Measurements from ENCODE around the gene LRRC55.

Gene LRRC55, protein sequence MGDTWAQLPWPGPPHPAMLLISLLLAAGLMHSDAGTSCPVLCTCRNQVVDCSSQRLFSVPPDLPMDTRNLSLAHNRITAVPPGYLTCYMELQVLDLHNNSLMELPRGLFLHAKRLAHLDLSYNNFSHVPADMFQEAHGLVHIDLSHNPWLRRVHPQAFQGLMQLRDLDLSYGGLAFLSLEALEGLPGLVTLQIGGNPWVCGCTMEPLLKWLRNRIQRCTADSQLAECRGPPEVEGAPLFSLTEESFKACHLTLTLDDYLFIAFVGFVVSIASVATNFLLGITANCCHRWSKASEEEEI

DNA sequence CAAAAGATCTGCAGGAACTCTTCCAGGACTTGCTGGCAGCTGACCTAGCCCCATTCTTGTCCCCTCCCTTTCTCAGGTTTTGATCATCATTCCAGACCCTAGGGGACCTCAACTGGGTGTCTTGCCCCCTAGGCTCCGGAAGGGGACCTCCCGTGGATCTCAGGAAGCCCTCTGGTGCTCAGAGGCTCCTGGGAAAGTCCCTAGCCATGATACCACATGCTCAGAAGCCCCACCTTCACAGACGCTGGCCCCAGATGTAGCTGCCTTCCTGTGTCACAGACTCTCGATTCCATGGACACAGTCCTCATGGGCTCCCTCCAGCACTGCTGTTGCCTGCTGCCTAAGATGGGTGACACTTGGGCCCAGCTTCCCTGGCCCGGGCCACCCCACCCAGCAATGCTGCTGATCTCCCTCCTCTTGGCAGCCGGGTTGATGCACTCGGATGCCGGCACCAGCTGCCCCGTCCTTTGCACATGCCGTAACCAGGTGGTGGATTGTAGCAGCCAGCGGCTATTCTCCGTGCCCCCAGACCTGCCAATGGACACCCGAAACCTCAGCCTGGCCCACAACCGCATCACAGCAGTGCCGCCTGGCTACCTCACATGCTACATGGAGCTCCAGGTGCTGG, at the start of gene LRRC55:
Gene LRRC55 (plus strand): TSS at position 276 of the 628 bp plus-strand sequence. CDS start 70 bp downstream, at position 346.
- DNase-seq: no peak

DNA sequence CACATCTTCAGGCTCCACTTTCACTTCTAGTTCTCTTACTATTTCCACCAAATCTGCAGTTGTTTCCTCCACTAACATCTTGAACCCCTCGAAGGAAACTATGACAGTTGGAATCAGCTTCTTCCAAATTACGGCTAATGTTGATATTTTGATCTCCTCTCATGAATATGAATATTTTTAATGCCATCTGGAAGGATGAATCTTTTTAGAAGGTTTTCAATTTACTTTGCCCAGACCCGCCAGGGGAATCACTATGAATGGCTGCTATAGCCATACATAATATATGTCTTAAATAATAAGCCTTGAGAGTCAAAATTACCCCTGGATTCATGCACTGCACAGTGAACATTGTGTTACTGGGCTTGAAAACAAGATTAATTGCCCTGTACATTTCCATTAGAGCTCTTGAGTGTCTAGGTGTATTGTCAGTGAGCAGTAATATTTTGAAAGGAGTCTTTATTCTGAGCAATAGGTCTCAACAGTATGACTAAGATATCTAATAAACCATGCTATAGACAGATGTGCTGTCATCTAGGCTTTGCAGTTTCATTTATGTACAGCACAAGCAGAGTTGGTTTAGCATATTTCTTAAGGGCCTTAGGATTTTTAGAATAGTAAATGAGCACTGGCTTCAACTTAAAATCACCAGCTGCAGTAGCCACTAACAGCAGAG, 48.3 kb upstream of the LRRC55 start:
- DNase-seq: no peak

DNA sequence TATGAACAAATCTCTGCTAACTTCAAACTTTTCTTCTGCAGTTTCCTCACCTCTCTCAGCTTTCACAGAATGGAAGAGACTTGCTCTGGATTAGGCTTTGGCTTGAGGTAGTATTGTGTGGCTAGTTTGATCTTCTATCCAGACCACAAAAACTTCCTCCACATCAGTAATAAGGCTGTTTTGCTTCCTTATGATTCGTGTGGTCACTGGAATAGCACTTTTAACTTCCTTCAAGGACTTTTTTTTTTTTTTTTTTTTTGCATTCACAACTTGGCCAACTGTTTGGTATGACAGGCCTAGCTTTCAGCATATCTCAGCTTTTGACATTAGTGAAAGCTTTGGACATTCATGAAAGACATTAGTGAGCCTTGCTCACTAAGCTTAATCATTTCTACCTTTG, 47.5 kb upstream of the LRRC55 start:
- DNase-seq: no peak

DNA sequence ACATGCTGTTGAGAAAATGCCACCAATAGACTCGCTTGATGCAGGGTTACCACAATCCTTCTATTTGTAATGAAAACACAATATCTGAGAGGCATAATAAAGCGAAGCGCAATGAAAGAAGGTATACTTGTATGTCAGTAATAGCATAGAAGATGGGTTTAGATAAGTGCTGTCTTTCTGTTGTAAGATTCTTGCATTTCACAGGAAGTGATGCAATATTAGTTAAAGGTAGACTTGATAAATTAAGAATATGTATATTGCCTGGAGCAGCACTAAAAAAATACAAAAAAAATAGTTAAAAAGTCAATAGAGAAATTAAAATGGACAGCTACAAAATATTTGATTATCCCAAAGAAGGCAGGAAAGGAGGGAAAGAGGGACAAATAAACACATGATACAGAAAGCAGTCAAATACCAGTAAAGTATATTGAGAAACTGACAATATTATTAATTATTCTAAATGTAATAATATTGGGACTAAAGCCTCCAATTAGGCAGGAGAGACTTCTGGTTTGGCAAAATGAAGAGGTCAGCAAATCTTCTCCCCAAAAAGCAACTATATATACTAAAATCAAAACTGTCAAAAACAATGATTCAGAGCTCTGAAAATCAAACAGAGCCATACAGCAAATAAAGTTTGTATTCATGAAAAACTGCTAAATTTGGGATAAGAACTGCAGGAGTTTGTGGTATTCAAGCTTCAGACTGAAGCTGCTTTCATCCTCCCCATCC, 46.6 kb upstream of the LRRC55 start:
- no peak for DNase-seq

DNA sequence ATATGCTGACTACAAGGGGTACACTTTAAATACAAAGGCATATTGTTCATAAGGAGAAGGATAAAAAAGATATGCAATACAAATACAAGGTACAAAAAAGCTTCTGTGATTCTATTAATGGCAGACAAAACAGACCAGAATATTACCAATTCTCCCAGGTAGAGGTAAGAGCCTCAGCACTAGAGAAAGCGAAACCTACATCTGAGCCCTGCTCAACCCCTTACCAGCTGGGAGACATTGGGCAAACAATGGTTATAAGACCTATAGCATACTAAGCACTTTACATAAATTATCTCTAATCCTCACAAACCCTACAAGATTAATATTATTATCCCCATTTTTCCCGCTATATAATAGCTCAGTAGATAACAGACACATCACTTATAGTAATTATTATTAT, 41.2 kb upstream of the LRRC55 start:
- DNase-seq: no peak

DNA sequence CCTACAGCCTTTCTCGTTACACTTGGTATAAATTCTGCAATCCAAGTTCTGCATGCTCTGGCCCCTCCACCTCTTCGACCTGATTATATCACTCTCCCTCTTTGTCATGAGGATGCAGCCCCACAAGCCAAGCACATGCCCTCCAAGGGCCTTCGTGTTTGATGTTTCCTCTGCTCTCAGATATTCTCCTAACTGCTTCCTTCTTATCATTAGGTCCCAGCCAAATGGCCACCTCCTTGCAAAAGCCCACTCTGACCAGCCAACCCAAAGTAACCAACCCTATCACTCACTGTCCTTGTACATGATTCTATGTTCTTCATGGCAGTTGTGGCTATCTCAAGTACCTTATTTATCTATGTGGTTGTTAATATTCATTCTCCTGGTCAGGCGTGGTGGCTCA, 38.3 kb upstream of the LRRC55 start:
- no peak for DNase-seq

DNA sequence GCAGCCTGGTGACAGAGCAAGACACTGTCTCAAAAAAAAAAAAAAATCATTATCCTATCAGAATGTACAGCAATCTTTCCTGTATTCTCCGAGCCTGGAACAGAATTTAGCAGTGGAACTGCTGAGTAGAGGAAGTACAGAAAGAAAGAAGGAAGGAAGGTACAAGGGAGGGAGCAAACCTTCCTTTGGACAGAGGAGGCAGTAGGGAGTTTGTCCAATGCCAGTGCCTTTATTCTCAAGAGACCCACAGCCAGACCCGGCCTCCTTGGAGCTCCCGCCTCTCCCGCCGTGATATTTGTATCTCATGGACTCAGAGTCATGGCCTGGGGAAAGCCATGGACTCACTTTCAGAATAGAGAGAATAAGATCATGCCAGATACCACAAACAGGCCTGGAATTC, 37.7 kb upstream of the LRRC55 start:
- DNase-seq: no peak

DNA sequence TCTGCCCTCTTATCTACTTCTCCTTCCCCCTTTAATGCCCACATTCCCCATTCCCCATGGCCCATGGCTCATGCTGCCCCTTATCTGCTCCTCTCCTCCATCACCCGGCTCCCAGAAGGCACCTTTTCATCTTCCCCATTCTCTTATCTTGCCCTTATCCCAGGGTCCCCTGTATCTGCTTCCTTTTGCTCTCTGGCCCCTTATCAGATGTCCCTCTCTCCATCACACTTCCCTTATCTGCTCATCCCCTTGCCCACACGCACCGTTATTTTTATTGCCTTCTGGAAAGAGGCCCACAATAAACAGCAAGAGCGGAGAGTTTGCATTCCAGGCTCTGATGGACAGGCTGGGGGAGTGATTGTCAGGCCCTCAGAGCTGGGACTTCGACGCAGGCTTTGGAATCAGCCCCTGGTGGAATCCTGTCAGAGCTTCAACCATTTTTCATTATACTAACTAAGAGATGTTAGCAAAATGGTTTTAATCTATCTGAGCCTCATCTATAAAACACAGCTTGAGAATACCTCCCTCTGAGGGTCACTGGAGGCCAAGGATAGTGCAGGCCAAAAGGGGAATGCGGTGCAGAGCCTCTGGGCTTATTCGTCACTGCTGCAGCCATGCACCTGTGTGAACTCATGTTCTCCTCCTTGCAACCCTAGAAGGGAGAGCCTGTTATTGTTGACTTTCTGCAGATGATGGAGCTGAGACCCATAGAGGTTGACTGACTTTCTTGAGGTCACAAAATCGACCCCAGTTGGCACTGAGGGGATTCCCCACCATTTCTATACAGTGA, 37.0 kb upstream of the LRRC55 start:
- DNase-seq: no peak

DNA sequence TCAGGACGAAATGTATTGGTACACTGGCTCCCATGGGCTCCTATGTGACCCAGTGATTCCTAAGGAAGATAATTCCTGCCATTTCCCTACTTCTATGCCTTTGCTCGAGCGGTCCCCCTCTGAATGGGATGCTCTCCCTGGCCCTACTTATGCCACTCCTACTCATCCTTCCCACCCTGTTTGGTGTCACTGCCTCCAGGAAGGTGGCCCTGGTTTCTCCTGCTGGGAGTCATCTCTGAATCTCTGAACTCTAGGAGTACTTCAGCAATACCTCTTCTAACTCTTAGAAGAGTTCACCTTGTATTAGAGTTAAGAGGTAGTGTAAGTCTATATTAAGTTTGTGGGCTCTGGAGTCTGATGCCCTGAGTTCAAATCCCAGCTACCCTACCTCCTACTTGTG, 35.5 kb upstream of the LRRC55 start:
- no peak for DNase-seq

DNA sequence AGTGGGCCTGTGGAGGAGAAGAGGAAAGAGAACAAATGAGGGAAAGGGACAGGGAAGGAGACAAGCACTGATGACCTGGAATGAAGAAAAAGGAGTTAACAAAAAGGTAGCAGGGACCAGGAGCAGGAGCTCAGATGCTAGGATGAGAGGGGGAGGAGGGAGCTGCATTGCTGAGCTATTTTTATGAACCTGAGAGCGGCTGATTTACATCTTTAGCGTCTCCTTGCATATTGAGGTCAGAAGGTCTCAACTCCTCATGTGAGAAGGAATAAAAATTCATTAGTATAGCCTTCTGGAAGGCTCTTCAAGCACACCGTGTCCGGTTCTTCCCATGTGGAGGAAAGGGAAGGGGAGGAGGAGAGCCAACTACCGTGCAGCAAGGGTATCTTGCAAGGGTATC, 33.1 kb upstream of the LRRC55 start:
- DNase-seq: no peak

DNA sequence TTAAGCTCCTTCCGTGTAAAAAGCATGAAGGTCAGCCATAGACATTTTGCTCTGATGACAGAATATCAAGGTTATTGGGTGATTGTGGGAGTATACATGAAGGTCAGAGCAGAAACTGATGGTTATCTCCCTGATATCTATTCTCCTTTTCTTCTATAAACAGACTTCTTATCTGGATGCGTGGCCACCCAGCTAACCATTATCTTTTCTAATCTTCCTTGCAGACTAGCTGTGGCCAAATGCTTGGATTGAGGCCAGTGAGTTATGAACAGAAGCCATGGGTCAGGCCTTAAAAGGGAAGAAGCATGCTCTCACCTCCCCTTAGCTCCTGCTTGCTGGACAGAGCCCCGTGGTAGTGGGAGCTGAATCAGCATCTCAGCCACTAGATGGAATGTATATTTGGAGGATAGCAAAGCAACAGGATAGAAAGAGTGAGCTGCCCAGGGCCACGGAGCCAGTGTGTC, 31.3 kb upstream of the LRRC55 start:
- DNase-seq: no peak

DNA sequence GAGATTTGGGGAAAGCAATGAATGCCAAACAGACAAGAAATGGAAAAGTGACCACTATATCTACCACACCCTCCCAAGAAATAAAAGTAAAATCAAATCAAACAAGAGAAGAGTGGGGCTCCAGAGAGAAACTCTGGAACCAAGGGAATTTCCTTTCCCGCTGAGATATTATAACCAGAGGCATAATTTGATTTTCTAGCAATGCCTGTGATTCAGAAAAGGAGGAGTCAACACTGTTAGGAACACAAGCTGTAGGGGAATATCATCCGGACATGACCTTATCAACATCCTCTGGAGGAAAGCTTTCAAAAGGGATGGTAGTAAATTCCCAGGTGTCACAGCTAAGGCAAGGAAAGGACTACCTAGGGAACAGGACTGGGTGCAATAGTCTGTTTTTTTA, 29.6 kb upstream of the LRRC55 start:
- DNase-seq: no peak

DNA sequence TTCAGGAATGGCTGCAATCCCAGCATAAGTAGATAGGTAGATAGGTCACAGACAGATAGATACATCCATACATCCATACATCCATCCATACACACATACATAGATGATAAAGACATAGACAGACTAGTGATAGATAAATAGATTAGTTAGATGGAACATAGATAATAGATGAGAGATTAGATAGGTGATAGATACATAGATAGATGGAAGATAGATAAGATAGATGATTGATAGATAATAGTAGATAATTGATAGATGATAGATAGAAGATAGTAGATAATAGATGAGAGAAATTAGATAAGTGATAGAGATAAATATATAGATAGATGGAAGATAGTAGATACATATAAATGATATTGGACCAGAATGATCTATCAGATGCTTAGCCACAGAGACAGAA, 28.3 kb upstream of the LRRC55 start:
- DNase-seq: no peak

DNA sequence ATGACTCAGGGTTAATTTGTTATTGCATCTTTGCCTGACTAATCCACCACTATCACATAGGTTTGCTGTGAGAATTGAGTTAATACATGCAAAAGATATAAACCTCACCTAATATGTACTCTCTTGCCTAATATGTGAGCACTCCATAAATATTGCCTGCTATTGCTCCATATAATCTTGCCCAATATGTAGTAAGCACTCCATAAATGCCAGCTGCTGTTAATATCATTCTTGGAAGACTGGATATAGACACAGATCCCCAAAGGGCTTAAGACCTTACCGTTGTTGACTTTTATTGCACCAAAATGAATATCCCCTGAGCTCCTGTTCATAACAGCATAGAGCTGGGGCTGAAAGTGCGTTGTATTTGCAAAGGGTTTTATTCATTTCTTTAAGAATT, 27.0 kb upstream of the LRRC55 start:
- DNase-seq: no peak

DNA sequence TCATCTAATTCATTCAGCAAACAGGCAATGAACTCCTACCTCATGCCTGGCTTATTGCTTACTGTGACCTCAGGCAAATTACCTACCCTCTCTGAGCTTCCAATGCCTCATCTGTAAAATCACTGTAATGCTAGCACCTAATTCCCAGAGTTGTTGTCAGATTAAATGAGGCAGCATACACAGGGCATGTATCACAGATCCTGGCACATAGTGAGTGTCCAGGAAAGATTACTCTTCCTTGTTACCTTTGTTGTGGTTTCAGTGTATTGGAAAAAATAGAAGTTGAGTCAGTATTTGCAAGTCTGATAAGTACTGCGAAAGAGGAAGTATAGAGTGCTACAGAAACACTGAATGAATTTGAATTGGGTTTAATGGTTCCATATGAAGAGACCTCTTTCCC, 26.4 kb upstream of the LRRC55 start:
- DNase-seq: no peak

DNA sequence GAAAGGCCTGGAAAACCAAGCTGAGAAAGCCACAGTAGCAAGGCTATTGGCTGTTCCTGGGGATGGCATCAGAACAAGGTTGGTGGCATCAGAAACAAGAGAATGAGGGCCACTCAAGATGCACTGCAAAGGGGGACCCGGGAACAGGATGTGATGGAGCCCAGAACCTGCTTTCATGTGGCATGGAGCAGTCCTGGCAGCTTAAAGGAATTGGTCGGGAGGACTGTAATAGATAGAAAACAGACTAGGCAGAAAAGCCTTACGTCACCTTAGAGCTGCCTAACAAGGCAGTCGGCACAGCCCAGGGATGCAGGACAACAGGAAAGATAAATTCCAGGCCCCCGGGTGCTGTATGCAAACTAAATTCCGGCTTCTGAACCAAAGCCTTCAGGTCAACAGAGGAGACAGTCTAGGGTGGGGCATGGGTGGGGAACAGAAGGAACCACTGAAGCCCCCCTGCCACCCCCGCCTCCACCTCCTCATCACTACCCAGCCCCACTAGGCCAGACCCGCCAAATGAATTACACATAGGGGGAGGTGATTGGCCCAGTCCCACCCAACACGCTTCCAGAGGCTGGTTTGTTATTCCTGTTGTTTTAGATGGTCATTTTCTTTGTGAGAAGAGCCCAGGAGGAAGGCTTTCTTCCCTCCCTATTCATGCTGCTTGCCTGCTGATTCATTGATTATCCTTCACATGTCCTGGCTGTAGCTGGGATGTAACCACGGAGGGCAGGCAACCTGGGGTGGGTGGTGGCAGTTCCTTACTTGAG, 25.7 kb upstream of the LRRC55 start:
- no peak for DNase-seq

DNA sequence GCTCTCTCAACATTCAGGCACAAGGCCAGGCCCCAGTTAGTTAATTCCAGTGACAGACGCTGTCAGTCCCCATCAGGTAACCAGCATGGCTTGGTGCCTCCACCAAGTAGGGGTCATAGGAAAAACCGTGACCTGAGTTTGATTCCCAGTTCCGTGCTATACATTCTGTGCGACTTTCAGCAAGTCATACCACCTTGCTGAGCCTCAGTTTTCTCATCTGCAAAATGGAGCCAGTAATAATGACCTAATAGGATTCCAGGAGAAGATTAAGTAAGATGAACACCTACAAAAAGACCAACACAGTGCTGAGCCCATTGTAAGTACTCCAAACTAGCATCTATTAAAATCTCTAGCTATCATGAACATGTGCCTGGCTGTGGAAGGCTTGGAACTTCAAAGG, 24.8 kb upstream of the LRRC55 start:
- DNase-seq: no peak

DNA sequence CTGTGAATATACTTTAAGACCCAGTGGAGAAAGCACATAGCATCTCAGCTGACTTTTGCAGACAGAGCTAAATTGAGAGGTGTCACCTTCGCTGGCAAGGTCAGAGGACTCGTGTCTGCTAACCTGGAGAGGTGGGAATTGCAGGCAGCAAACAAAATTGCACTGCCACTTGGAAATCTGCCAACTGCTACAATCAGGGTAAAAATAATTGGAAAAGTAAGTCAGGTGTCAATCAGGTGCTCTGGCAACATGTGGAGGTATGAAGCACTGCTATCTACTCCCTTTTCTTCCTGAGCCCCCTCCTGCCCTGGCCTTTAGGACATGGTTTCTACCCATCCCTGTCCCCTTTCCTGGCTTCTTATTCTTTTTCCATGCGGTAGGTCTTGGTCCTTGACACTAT, 24.1 kb upstream of the LRRC55 start:
- no peak for DNase-seq

DNA sequence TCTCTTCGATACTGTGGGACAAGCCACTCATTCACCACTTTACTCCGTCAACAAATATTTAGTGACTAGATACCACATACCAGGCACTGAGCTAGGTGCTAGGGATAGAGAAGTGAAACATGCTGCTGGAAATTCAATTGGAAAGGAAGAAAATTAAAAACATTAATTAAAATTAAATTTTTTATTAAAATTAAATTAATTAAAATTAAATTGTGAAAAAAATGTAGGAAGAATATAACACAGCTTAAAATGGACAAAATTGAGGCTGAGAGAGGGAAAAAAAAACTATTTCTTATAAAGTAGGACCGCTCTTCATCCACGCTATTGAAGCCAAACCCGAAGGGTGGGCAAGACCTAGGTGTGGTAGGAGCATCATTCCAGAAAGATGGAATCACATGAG, 23.6 kb upstream of the LRRC55 start:
- no peak for DNase-seq

DNA sequence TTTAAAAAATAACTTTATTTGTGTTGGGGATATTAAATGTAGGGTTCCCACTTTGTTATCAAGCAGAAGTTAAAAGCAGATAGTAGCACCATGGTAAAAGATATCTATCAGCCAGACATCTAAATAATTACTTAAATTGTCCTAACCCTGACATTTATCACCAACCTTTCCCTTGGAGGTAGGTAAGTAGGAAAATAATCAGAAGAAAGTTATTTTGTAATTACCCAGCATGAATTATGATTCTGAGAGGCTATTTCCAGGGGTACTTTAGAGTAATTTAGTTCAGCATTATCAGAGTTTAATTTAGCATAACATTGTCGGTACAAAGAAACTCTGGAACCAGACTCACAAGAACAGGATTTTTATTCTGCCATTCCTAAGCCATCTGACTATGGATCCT, 23.2 kb upstream of the LRRC55 start:
- DNase-seq: no peak

DNA sequence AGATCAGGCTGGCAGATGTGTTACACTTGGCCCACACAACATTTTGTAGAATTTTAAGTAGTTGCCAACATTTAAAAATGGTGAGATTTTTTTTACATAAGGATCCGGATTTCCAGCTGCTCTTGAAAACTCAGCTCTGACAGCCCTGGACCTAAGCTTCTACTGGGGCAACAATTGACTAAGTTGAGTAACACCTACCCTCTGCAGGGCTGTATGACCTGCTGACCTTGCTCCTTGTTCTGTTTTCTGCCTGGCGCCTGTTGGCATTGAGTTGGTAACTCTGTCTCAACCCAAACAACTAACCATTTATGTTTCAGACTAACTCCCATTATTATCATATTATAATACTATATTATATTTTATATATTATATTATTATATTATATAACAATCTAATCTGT, 21.1 kb upstream of the LRRC55 start:
- no peak for DNase-seq

DNA sequence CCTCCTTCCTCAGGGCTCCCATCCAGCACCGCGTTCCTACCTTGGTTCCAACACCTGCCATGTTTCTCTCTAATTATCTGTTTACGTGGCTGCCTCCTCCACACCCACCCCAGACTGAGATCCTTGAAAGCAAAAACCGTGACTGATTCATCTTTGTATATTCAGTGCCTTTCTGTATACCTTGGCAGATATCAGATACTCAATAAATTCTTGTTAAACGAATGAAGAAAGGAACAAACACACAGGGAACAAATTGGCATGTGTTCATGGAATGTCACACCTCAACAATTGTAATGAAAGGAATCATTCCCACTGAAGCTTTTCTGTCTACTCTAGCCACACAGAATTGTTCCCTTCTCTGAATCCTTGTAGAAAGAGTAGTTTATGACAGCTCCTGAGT, 20.4 kb upstream of the LRRC55 start:
- no peak for DNase-seq

All from COR-L47 (cell line).